Measurements from ENCODE around the gene TBC1D9B. TPM values are rescaled to one million over a fixed set of nuclear protein-coding genes. Genes with fewer than 3 reads are reported as not detected.
"Not testable (repeated sequence)": the region's sequence is repeated elsewhere in the genome, so short reads cannot be mapped to it uniquely, and the experiment has no call there.

Gene TBC1D9B
- total RNA-seq, 4 donors from 2014 or later: 58.8 to 2,513 (median 108) TPM

- DNase-seq: no peak
- Histone ChIP-seq H3K4me1 (no peaks in the 10 kb centered on the region), H3K27me3 (no peaks in the 10 kb centered on the region), H3K36me3 (no peaks in the 10 kb centered on the region), H3K9me3 (no peaks in the 10 kb centered on the region), H3K4me3 (no peak overlapping the region), H3K27ac (no peak overlapping the region)
- no peak for TF ChIP-seq CTCF (IDR thresholded peaks at IDR 0.05)
- no peak for TF ChIP-seq POLR2A (IDR thresholded peaks at IDR 0.05)
- intact Hi-C loops (cut with DNase I; ENCODE audit: low total_unique reads): no loop called here
Measured at GRCh38 chr5:179839328-179840256, 68.1 kb downstream of the TBC1D9B start.

DNA sequence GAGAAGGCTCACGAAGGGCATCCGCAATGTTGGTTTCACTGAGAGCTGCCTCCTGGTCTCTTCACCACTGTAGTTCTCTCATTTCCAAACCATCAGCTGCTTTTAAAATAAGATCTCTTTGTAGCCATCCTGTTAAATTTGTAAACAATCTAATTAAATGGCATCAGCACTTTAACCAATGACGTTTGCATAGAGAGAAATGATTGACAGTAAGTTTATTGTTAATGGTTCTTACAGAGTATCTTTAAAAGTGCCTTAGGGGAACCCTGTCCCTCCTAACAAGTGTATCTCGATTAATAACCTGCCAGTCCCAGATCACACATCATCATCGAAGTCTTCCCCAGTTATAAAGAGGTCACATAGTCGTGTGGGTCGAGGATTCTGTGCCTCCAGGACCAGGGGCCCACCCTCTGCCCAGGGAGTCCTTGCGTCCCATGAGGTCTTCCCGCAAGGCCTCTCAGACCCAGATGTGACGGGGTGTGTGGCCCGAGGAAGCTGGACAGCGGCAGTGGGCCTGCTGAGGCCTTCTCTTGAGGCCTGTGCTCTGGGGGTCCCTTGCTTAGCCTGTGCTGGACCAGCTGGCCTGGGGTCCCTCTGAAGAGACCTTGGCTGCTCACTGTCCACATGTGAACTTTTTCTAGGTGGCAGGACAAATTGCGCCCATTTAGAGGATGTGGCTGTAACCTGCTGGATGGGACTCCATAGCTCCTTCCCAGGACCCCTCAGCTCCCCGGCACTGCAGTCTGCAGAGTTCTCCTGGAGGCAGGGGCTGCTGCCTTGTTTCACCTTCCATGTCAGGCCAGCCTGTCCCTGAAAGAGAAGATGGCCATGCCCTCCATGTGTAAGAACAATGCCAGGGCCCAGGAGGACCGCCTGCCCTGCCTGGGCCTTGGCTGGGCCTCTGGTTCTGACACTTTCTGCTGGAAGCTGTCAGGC, 70.4 kb downstream of the TBC1D9B start:
- Histone ChIP-seq H3K27ac (no peak overlapping the region), H3K9me3 (no peaks in the 10 kb centered on the region), H3K27me3 (no peaks in the 10 kb centered on the region), H3K4me3 (no peak overlapping the region), H3K36me3 (no peaks in the 10 kb centered on the region), H3K4me1 (no peaks in the 10 kb centered on the region)
- TF ChIP-seq CTCF (IDR thresholded peaks at IDR 0.05) (no peak), POLR2A (IDR thresholded peaks at IDR 0.05) (no peak)
- DNase-seq: no peak
- intact Hi-C loops (cut with DNase I; ENCODE audit: low total_unique reads): no loop called here

GRCh38 chr5:179836225-179837019, 71.3 kb downstream of the TBC1D9B start:
- H3K27me3 ChIP-seq: no peaks in the 10 kb centered on the region
- intact Hi-C loops (cut with DNase I; ENCODE audit: low total_unique reads): no loop called here
- H3K27ac ChIP-seq: no peak overlapping the region
- no peak for TF ChIP-seq POLR2A (IDR thresholded peaks at IDR 0.05)
- no peak for TF ChIP-seq CTCF (IDR thresholded peaks at IDR 0.05)
- DNase-seq: no peak
- no peaks in the 10 kb centered on the region for H3K9me3 ChIP-seq
- H3K4me3 ChIP-seq: no peak overlapping the region
- no peaks in the 10 kb centered on the region for H3K4me1 ChIP-seq
- no peaks in the 10 kb centered on the region for H3K36me3 ChIP-seq

DNA sequence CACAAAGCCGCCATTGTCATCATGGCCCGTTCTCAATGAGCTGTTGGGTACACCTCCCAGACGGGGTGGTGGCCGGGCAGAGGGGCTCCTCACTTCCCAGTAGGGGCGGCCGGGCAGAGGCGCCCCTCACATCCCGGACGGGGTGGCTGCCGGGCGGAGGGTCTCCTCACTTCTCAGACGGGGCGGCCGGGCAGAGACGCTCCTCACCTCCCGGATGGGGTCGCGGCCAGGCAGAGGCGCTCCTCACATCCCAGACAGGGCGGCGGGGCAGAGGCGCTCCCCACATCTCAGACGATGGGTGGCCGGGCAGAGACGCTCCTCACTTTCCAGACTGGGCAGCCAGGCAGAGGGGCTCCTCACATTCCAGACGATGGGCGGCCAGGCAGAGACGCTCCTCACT, 72.8 kb downstream of the TBC1D9B start:
- H3K9me3 ChIP-seq; H3K36me3 ChIP-seq; H3K4me3 ChIP-seq; DNase-seq; intact Hi-C loops (cut with DNase I; ENCODE audit: low total_unique reads); H3K4me1 ChIP-seq; H3K27ac ChIP-seq; H3K27me3 ChIP-seq: not testable (repeated sequence)

GRCh38 chr5:179834120-179834519, 73.6 kb downstream of the TBC1D9B start:
- no peaks in the 10 kb centered on the region for H3K36me3 ChIP-seq
- TF ChIP-seq CTCF (IDR thresholded peaks at IDR 0.05) (no peak), POLR2A (IDR thresholded peaks at IDR 0.05) (no peak)
- intact Hi-C loops (cut with DNase I; ENCODE audit: low total_unique reads): no loop called here

More at GRCh38 chr5:179834120-179834519, 73.6 kb downstream of the TBC1D9B start:
- Histone ChIP-seq H3K27ac (no peak overlapping the region), H3K9me3 (no peaks in the 10 kb centered on the region), H3K4me3 (no peak overlapping the region), H3K4me1 (no peaks in the 10 kb centered on the region), H3K27me3 (no peaks in the 10 kb centered on the region)
- no peak for DNase-seq

All from uterus (tissue), 4 donors.